Heart left ventricle (tissue), 13 donors: ENCODE results near the gene SORBS2.

Experiments used
- CTCF ChIP-seq, 12 donors: fragments of 200-600 bp; sonication (generic) in 4 of 12; IDR thresholded peaks; one replicate each; pipeline versions ENCODE4 v1.5.0 to v1.8.0; 2018 to 2022; ENCODE audit warnings: antibody characterized with exemption in 12 of 12, mild to moderate bottlenecking in 5 of 12
- POLR2A ChIP-seq, 2 donors: fragments of 450-650 bp; IDR thresholded peaks; one replicate each; pipeline ENCODE4 v1.6.1; 2017; ENCODE audit warnings: antibody characterized with exemption in 2 of 2, mild to moderate bottlenecking in 2 of 2, moderate library complexity in 2 of 2
- donor health status: ischemic (EF 13 %, LVEDD 7.1; RV severe dilation, severe dysfunction).
- donor health status: DM: no; HTN: yes; CAD: no.
- donor health status: DM: no; HTN: no; CAD: no.
- donor health status: ischemic (EF 25% LVEDD 6.9; RV normal size, moderate dysfunction).
- donor health status: ischemic (EF 25% LVEDD 5.7; RV mildly dilated, moderate dysfunction).
- donor health status: ischemic (EF 35%, LVEDD 5.7; RV mildly dilated, moderate dysfunction).
- donor health status: nonischemic (EF 11% LVEDD 7.7; RV severe dilation, severe dysfunction).
- donor health status: DM: yes; HTN: yes; CAD: no.
- donor health status: PGD.
- donor health status: ischemic (EF 29% LVEDD 5.4; RV normal size, mild dysfunction).
- donor health status: nonischemic (EF 23%, LVEDD 6.1; RV moderate dilation, normal function).

GRCh38 chr4:185744946-185745345 is 67.0 kb downstream of the SORBS2 start:
- no peak for TF ChIP-seq CTCF (IDR thresholded peaks at IDR 0.05)
- no peak for TF ChIP-seq POLR2A (IDR thresholded peaks at IDR 0.05)
